T-helper 1 cell treated with Interleukin-12 subunit alpha and Interleukin-12 subunit beta and Interleukin-4 antibody, amounts not matched to agents 30 μg/mL and 1 μg/mL, for 36 hours (primary cell): ENCODE results near the gene SLC12A7.

Source experiments
- H3K27ac Mint-ChIP-seq: one replicate; pipeline ENCODE4 v1.8.0; 2021; ENCODE audit warnings: mild to moderate bottlenecking, mixed read lengths
- H3K27me3 Mint-ChIP-seq: one replicate; pipeline ENCODE4 v1.8.0; 2021; ENCODE audit warnings: low read depth, mixed read lengths
- H3K36me3 Mint-ChIP-seq: one replicate; pipeline ENCODE4 v1.8.0; 2021; ENCODE audit warnings: low read depth, mixed read lengths
- H3K4me1 Mint-ChIP-seq: one replicate; pipeline ENCODE4 v1.8.0; 2021; ENCODE audit warnings: low read depth, mixed read lengths
- H3K4me3 Mint-ChIP-seq: one replicate; pipeline ENCODE4 v1.8.0; 2021; ENCODE audit warnings: mild to moderate bottlenecking, moderate library complexity, mixed read lengths
- H3K9me3 Mint-ChIP-seq: one replicate; pipeline ENCODE4 v1.8.0; 2021; ENCODE audit warnings: mixed read lengths

SLC12A7 gene

GRCh38 chr5:1124205-1125029, 12.6 kb upstream of the SLC12A7 start:
- Mint-ChIP-seq H3K36me3 (no peaks in the 10 kb centered on the region), H3K27ac (no peak overlapping the region), H3K27me3 (peaks cover 12% of the 10 kb centered on the region), H3K9me3 (no peaks in the 10 kb centered on the region), H3K4me1 (peaks cover 2% of the 10 kb centered on the region), H3K4me3 (no peak overlapping the region)

GRCh38 chr5:1123418-1124147, 11.7 kb upstream of the SLC12A7 start:
- Mint-ChIP-seq H3K4me1 (peaks cover 2% of the 10 kb centered on the region), H3K27me3 (peaks cover 12% of the 10 kb centered on the region), H3K36me3 (no peaks in the 10 kb centered on the region), H3K9me3 (no peaks in the 10 kb centered on the region), H3K4me3 (no peak overlapping the region), H3K27ac (no peak overlapping the region)

- Mint-ChIP-seq H3K27ac (no peak overlapping the region), H3K36me3 (no peaks in the 10 kb centered on the region), H3K27me3 (peaks cover 10% of the 10 kb centered on the region), H3K4me3 (no peak overlapping the region), H3K9me3 (no peaks in the 10 kb centered on the region), H3K4me1 (peaks cover 2% of the 10 kb centered on the region)
These were observed 10.8 kb upstream of the SLC12A7 start for GRCh38 chr5:1122511-1123294.

GRCh38 chr5:1121891-1122290, 10.0 kb upstream of the SLC12A7 start:
- Mint-ChIP-seq H3K27me3 (peaks cover 7% of the 10 kb centered on the region), H3K4me1 (no peaks in the 10 kb centered on the region), H3K4me3 (no peak overlapping the region), H3K36me3 (no peaks in the 10 kb centered on the region), H3K27ac (no peak overlapping the region), H3K9me3 (no peaks in the 10 kb centered on the region)

- Mint-ChIP-seq H3K4me1 (no peaks in the 10 kb centered on the region), H3K4me3 (no peak overlapping the region), H3K9me3 (no peaks in the 10 kb centered on the region), H3K36me3 (no peaks in the 10 kb centered on the region), H3K27me3 (peaks cover 4% of the 10 kb centered on the region), H3K27ac (no peak overlapping the region)
These were observed 9.2 kb upstream of the SLC12A7 start for GRCh38 chr5:1121044-1121443.

- no peaks in the 10 kb centered on the region for H3K36me3 Mint-ChIP-seq
- H3K4me3 Mint-ChIP-seq: no peak overlapping the region
- peaks cover 4% of the 10 kb centered on the region for H3K27me3 Mint-ChIP-seq
- H3K4me1 Mint-ChIP-seq: no peaks in the 10 kb centered on the region
- H3K27ac Mint-ChIP-seq: no peak overlapping the region
- H3K9me3 Mint-ChIP-seq: no peaks in the 10 kb centered on the region
These were observed 8.6 kb upstream of the SLC12A7 start for GRCh38 chr5:1120236-1120999.

GRCh38 chr5:1119312-1119831, 7.5 kb upstream of the SLC12A7 start:
- no peak overlapping the region for H3K27ac Mint-ChIP-seq
- H3K4me1 Mint-ChIP-seq: no peaks in the 10 kb centered on the region
- H3K36me3 Mint-ChIP-seq: no peaks in the 10 kb centered on the region
- H3K9me3 Mint-ChIP-seq: no peaks in the 10 kb centered on the region
- H3K27me3 Mint-ChIP-seq: peaks cover 2% of the 10 kb centered on the region
- no peak overlapping the region for H3K4me3 Mint-ChIP-seq

- Mint-ChIP-seq H3K4me3 (no peak overlapping the region), H3K9me3 (no peaks in the 10 kb centered on the region), H3K36me3 (no peaks in the 10 kb centered on the region), H3K27ac (no peak overlapping the region), H3K27me3 (no peaks in the 10 kb centered on the region), H3K4me1 (no peaks in the 10 kb centered on the region)
These were observed 6.9 kb upstream of the SLC12A7 start for GRCh38 chr5:1118738-1119137.

- Mint-ChIP-seq H3K36me3 (no peaks in the 10 kb centered on the region), H3K27me3 (no peaks in the 10 kb centered on the region), H3K4me1 (no peaks in the 10 kb centered on the region), H3K27ac (no peak overlapping the region), H3K9me3 (no peaks in the 10 kb centered on the region), H3K4me3 (no peak overlapping the region)
These were observed 6.4 kb upstream of the SLC12A7 start for GRCh38 chr5:1118231-1118698.

GRCh38 chr5:1116977-1117376, 5.1 kb upstream of the SLC12A7 start:
- H3K4me3 Mint-ChIP-seq: no peak overlapping the region
- H3K27me3 Mint-ChIP-seq: no peaks in the 10 kb centered on the region
- H3K36me3 Mint-ChIP-seq: no peaks in the 10 kb centered on the region
- peaks cover 2% of the 10 kb centered on the region for H3K4me1 Mint-ChIP-seq
- H3K9me3 Mint-ChIP-seq: no peaks in the 10 kb centered on the region
- no peak overlapping the region for H3K27ac Mint-ChIP-seq

GRCh38 chr5:1116109-1116740, 4.4 kb upstream of the SLC12A7 start:
- Mint-ChIP-seq H3K4me1 (peaks cover 2% of the 10 kb centered on the region), H3K36me3 (no peaks in the 10 kb centered on the region), H3K4me3 (no peak overlapping the region), H3K9me3 (no peaks in the 10 kb centered on the region), H3K27ac (no peak overlapping the region), H3K27me3 (no peaks in the 10 kb centered on the region)

- Mint-ChIP-seq H3K4me3 (peak overlapping the region; percentile 21), H3K9me3 (no peaks in the 10 kb centered on the region), H3K4me1 (peaks cover 4% of the 10 kb centered on the region), H3K27ac (no peak overlapping the region), H3K36me3 (peaks cover 2% of the 10 kb centered on the region), H3K27me3 (no peaks in the 10 kb centered on the region)
These were observed 3.4 kb upstream of the SLC12A7 start for GRCh38 chr5:1115123-1115815.
